HUDEP-2 (cell line): Measurements from ENCODE around the gene FN3K.

Source experiments
- DNase-seq, 76 experiments: peaks; one replicate each; lab custom pipeline; 2025; ENCODE audit not compliant: unreplicated experiment in 76 of 76; lab: John Stamatoyannopoulos, UW

FN3K gene

DNA sequence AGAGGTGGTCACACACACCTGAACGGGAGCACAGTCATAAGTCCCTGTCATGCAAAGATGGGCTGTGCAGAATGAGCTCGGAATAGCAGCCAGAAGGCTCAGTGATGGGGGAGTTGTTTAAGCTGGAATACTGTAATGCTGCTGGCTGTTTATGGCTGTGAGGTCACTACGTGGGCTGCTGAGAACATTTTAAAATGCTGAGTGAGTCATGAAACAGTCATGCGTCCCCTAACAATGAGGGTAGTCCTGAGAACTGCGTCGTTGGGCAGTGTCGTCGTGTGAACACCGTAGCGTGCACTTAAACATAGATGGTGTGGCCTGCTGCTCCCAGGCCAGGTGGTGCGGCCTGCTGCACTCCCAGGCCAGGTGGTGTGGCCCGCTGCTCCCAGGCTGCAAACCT lies 56.1 kb downstream of the FN3K start:
- DNase-seq = no peak

DNA sequence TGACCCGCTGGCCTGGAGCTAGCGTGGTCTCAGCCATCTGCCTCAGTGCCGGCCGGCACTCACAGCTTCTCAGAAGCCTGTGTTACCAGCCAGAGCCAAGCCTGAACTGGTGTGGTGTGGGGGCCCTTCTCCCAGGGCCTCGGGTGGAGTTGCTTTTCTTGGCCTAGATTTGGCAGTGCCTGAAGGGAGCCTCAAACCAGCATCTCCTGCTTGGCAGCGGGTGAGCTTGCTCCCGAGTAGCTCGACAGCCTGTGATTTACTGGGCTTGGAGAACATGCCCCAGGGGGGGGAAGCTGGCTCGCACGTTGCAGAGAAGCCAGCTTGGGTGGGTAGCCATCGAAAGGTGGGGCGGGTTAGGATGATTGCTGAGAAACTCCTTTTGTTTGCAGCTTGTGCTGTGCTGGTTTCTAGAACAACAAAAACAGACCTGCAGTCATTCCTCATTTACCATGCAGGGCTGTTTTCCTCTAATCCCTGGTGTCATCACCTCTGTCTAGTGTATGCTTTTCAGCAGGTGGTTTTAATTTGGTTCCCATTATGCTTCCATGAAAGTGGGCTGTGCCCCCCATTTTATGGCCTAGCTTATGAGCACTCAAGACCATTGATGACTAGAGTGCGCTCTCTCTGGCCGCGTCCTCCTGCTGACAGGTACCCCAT lies 58.7 kb downstream of the FN3K start:
- no peak for DNase-seq

DNA sequence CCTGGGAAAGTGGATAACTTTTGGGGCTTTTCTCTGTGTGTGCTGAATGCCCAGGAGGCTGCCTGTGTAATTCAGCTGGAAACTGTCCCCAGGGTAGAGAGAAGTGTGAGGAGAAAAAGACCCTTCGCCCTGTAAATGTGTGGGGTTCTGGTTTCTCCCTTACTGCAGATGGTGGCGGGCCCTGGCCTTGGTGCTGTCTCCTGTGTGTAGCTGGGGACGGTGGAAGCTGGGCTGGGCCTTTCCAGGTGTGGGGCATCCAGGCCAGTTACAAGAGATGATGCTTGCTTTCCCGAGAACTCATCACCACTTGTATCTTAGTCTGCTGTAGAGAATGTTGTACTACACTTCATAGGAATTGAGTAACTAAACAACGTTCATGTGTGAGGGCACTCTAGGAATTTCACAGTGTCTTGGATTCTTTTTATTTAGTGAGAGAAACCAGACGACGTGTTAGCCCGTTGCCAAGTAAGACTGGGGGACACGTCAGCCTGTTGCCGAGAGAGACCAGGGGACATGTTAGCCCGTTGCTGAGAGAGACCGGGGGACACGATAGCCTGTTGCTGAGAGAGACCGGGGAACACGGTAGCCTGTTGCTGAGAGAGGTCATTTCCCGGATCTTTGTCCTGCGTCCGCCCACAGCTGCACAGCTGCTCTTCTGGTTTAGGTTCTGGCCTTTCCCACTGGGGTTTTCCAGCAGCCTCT lies 59.5 kb downstream of the FN3K start:
- DNase-seq = no peak

- DNase-seq = no peak
Observed at GRCh38 chr17:82795615-82796014, 60.2 kb downstream of the FN3K start.

DNA sequence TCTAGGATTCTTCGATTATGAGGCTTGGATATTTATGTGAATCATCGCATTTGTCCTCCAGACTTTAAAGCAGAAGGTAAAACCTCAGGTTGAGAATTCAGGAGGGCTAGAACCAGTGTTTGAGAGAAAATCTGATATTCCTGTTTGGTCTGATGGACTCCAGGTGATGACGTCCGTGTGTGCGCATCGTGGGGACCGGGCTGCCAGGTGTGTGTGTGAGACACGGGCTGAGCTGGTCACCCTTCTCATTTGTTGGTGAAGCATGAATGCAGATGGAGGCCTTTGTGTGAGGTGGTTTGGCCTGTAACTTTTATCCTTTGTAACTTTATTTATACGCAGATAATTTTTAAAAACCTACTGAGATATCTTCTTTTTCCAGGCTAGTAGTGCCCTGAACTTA lies 61.6 kb downstream of the FN3K start:
- no peak for DNase-seq

DNA sequence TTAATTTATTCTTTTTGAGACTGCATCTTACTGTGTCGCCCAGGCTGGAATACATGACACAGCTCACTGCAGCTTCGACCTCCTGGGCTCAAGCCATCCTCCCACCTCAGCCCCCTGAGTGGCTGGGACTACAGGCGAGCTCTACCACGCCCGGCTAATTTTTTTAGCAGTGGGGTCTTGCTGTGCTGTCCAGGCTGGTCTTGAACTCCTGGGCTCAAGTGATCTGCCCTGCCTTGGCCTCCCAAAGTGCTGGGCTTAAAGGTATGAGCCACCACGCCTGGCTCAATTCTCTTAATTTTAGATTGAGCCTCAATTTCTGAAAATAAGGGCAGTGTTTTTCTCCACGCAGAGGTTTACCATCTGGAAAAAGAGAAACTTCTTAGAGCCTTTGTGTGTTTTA lies 63.3 kb downstream of the FN3K start:
- no peak for DNase-seq

DNA sequence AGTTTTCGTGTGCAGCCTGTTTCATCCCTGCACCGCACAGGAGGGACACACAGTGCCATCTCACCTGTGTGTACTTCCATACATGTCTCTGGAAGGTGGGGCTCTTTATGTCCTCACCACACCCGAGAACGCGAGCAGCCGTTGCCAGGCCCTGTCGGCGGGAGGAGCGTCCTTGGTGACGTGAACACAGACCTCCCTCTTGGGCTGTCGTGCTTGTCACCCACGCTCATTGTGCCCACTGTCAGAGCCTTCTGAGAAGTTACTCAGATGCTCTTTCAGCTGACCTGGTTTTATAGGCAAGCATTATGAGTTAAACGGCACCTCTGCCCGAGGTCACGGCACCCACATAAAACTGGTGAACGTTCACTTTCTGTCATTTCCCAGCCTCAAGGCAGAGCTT lies 64.2 kb downstream of the FN3K start:
- no peak for DNase-seq
